Fibroblast of lung (primary cell): ENCODE data around the gene PCBP4.

Experiments
- CTCF ChIP-seq, 2 donors: IDR thresholded peaks in 1 of 2; conservative IDR thresholded peaks in 1 of 2; 1 replicate in 1 of 2; 2 replicates in 1 of 2; pipeline ENCODE4 v1.5.1; 2011 to 2012; ENCODE audit warnings: low read length in 2 of 2, control low read depth in 1 of 2, inconsistent platforms in 1 of 2, low read depth in 1 of 2, mild to moderate bottlenecking in 1 of 2
- EZH2 ChIP-seq: IDR thresholded peaks from 2 replicates; pipeline ENCODE4 v1.5.1; 2012; ENCODE audit warnings: low read length, control low read depth, mild to moderate bottlenecking; ENCODE audit errors: missing control alignments

- TF ChIP-seq CTCF (conservative IDR thresholded peaks at IDR 0.05 in 1 of 2, IDR thresholded peaks at IDR 0.05 in 1 of 2; ENCODE audit: low read depth in 1 of 2, low read length in 2 of 2) (peak; percentile 43 to 52), EZH2 (no peak)
Measured at GRCh38 chr3:51982352-51982837, 15.1 kb upstream of the PCBP4 start.
